Activated CD8-positive, alpha-beta memory T cell treated with anti-CD3 and anti-CD28 coated beads for 48 hours (primary cell): ENCODE measurements around the gene EXOSC5.

Source experiments
- DNase-seq, 3 experiments: peaks; one replicate each; pipeline ENCODE4 v3.0.0-alpha.2; 2020; ENCODE audit warnings: low read depth in 2 of 3, low spot score in 2 of 3

EXOSC5 gene

DNA sequence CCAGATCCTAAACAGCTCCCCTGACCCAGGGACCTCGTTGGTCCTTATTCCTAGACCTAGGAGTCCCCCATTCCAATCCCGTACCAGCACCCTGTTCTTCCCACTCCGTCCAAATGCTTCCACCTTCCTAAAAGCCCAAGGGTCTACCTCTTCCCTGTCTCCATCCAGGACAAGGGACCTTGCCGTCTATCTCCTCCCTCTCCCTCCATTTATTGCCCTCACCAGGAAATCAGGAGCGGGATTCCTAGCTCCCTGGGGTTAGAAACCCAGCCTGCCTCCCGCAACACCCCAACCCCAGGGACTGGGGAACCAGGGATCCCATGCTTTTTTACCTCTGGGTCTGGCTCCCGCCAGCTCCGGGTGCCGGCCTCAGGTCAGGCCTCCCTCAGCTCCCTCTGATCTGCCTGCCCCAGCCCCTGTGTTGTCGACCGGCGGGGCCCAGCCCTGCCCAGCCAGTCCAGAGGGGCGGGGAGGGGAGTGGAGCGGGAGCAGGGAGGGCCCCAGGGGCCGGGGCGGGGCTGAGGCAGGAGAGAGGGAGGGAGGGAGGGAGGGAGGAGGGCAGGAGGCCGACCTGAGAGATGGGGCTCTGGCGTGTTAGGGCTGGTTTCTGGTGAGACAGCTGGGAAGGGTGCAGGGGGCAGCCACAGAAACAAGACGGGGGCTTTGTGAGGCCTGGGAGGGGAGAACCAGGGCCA lies 29.9 kb upstream of the EXOSC5 start, which contains the start of gene B3GNT8:
TSS of gene B3GNT8 (minus strand) at position 423 of the 695 bp plus-strand sequence. CDS start 596 bp downstream, outside the sequence.
- DNase-seq: peak in 1 of 3 experiments; percentile 25

GRCh38 chr19:41426116-41426841 lies 29.1 kb upstream of the EXOSC5 start:
- no peak for DNase-seq

GRCh38 chr19:41425174-41426115 lies 28.3 kb upstream of the EXOSC5 start:
- DNase-seq: no peak

- no peak for DNase-seq
Observed at GRCh38 chr19:41424335-41425173, 27.4 kb upstream of the EXOSC5 start.

DNA sequence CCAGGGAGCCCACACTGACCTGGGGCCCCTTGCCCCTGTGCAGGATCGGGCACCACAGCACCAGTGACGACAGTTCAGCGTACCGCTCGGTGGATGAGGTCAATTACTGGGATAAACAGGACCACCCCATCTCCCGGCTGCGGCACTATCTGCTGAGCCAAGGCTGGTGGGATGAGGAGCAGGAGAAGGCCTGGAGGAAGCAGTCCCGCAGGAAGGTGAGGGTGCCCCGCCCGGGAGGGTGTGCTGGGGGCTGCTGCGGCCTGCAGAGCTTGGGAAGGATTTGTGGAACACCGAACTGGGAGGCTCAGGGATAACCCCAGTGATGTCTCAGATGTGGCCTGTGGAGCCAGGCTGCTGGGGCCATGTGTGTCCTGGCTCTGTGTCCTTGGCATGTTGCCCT lies 25.8 kb upstream of the EXOSC5 start:
- no peak for DNase-seq

DNA sequence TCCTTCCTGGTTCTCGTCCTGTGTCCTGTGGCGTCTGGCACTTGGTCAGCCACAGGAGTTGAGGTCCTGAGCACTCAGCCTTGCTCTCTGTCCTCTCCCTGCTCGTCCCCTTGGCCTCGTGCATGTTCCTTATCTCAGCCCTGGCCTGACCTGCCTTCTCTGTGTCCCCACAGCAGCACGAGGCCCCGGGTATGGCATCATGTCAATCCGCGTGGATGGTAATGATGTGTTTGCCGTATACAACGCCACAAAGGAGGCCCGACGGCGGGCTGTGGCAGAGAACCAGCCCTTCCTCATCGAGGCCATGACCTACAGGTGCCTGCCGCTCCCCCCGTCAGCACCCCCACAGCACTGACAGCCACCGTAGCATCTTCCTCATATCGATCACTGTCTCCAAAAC lies 25.3 kb upstream of the EXOSC5 start:
- DNase-seq: no peak

- no peak for DNase-seq
Observed at GRCh38 chr19:41421973-41422372, 24.8 kb upstream of the EXOSC5 start.

GRCh38 chr19:41421314-41421713 lies 24.2 kb upstream of the EXOSC5 start:
- no peak for DNase-seq

DNA sequence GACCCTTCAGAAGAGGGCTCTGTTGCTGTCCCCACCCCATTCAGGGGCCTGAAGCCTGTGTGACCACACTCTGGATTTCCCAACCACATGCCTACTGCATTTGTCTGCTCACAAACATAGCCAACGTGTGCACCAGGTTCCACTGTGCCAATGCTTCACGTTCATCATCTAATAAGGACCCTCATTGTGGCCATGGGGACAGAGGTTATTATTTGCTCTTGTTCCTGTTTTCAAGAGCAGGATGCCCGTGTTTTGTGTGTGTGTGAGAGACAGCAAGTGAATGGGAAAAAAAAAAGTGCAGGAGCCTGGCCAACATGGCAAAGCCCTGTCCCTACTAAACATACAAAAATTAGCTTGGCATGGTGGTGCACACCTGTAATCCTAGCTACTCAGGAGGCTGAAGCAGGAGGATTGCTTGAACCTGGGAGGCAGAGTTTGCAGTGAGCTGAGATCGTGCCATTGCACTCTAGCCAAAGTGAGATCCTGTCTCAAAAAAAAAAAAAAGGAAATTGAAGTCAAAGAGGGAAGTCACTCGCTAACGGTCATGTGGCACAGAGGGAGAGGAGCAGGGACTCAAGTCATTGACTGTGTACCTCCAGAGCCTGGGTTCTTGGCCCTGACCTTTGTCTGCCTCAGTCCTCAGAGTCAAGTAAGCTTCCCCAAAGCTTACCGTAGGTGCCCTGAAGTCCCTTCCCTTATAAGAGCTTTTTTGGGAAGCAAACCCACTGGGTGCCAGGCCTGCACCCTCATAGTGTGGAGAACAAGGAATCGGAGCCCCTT lies 23.1 kb upstream of the EXOSC5 start:
- DNase-seq: no peak

DNA sequence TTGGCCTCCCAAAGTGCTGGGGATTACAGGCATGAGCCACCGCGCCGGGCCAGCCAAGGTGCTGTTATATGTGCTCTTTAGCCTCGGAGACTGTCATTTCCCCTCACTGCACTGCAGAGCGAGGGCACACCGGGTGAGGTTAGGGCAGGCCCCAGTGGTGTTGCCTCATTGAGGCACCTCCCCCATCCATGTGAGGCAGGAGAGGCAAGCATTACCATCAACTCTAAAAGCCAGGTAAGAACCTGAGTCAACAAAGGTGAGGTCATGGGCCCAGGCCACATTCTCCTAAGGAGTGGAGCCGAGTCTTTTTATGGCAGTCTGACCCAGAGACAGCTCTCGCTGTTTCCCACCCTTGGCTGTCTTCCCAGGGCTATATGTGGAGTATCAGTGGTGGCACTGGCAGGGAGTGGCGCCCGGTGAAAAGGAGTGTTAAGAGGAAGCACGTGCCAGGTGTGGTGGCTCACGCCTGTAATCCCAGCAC lies 19.1 kb upstream of the EXOSC5 start:
- DNase-seq: no peak

GRCh38 chr19:41415154-41415571 lies 18.0 kb upstream of the EXOSC5 start:
- DNase-seq: no peak

- DNase-seq: no peak
Observed at GRCh38 chr19:41414461-41414860, 17.3 kb upstream of the EXOSC5 start.

DNA sequence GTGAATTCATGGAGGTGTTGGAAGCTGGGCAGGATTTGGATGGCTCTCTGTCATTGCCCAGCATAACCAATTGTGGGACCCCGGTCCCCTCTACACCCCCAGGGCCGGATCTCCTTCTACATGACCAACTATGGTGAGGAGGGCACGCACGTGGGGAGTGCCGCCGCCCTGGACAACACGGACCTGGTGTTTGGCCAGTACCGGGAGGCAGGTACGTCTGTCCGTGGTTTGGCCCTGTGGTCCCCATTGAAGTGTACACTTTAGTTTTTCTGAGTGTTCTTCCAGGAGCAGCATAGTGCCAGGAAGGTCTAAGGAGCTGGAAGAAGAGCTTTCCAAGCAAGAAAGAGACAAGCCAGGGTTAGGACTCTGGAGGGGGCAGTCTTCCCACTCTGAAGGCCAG lies 16.8 kb upstream of the EXOSC5 start:
- DNase-seq: no peak

DNA sequence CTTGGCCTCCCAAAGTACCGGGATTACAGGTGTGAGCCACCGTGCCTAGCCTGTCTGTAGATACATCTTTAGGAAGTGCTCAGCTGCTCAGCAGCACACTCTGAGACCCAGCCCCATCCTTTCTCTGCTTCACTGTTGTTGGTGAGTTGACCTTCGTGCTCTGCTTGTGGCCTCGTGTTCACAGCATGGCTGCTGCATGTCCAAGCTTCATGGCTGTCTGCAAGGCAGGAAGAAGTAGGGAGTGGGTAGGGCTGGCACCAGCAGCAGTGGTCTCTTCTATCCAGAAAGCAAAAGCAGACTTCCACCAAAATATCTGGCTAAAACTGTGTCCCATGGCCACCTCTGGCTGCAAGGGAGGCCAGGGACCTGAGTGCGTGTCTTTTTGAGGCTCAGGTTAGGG lies 15.8 kb upstream of the EXOSC5 start:
- DNase-seq: no peak

GRCh38 chr19:41411968-41412265 lies 14.8 kb upstream of the EXOSC5 start:
- no peak for DNase-seq

DNA sequence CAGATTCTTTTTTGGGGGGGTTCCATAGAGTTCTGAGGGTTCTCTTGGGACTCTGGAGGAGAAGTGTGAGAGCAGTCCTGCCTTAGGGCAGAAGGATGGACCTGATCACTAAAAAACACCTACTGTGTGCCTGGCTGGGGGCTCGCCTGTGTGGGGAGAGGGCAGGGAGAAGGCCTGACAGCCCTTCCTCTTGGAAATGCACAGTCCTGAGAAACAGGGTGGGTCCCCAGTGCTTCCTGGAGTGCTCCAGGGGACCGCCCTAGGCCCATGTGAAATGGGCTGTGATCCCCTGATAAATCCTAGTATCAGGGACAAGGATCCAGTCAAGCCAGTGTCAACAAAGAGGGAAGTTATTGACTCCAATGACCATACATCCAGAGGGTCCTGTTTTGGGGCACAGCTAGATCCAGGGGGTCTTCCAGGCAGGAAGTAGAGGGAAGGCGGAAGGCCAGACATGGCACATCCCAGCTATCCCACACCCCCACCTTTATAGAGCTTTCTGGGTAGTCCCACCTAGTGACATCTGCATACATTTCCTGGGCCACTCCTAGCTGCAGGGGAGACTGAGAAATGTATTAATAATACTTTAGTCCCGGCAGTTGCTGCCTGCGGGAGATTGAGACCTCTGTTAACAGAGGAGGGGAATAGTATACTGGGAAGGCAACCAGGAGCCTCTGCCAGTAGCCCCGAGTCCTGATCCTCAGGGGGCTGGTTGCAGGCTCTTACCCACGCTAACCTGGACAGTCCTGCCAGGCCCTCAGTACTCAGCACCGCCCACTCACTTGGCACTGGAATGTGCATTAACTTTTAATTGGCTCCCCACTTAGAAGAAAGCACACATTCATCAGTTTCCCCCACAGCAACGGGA lies 14.2 kb upstream of the EXOSC5 start:
- no peak for DNase-seq

DNA sequence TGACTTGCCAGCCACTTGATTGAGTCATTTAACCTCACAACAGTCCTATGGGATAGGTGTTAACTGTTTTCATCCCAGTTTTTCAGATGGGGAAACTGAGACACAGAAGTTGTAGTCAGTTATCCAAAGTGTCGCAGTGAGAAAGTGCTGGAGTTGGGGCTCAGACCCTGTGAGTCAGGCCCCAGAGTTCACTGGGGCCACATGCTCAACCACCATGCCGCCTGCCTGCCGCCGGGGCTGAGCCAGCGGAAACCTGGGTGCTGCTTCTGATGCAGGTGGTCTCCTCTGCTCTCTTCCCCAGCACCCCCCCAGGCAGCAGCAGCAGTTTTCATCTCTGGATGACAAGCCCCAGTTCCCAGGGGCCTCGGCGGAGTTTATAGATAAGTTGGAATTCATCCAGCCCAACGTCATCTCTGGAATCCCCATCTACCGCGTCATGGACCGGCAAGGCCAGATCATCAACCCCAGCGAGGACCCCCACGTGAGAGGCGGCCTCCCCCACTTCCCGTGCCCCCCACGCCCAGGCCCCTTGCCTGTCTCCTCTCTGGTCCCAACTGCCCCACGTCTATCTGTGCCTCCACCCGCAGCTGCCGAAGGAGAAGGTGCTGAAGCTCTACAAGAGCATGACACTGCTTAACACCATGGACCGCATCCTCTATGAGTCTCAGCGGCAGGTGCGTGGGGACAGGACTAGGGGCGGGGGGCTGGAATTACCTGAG lies 13.3 kb upstream of the EXOSC5 start:
- no peak for DNase-seq

GRCh38 chr19:41409288-41409687 lies 12.1 kb upstream of the EXOSC5 start:
- DNase-seq: no peak
